Stomach (tissue), 4 donors: ENCODE measurements around the gene ADGRL3.

Experiments
- POLR2A ChIP-seq, 4 donors: fragments of 450-650 bp; IDR thresholded peaks; one replicate each; pipeline ENCODE4 v1.6.1; 2016; ENCODE audit warnings: antibody characterized with exemption in 4 of 4, control low read depth in 2 of 4, mild to moderate bottlenecking in 1 of 4, moderate library complexity in 1 of 4
- POLR2AphosphoS5 ChIP-seq, 3 donors: sonication (generic); formaldehyde crosslinking; IDR thresholded peaks; one replicate each; pipeline ENCODE4 v1.6.1; 2016; ENCODE audit warnings: antibody characterized with exemption in 3 of 3
- TF ChIP-seq, protein P1 (sequence below), 7 experiments: fragments of 450-650 bp in 4 of 7; fragments of 200-600 bp in 3 of 7; sonication (generic) in 3 of 7; IDR thresholded peaks; one replicate each; pipeline ENCODE4 v1.5.1; 2016 to 2019; ENCODE audit warnings: antibody characterized with exemption in 7 of 7, control low read depth in 2 of 7, mild to moderate bottlenecking in 1 of 7

DNA sequence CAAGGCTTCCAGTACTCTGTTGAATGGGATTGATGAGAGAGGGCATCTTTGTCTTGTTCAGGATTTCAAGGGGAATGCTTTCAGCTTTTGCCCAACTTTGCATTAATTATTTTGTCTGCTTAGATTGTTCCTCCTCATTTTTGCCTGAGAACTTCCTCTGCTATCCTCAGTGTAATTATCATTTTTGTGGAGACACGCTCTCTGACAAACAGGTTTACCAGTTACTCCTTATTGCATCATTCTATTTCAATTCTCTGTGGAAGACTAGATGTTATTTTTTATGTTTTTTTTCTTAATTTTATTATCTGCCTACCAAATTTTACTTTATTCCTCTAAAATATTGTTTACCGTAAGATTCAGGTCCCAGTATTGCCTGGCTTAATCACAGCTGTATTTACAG is 349.2 kb downstream of the ADGRL3 start:
- TF ChIP-seq, protein P1, sequence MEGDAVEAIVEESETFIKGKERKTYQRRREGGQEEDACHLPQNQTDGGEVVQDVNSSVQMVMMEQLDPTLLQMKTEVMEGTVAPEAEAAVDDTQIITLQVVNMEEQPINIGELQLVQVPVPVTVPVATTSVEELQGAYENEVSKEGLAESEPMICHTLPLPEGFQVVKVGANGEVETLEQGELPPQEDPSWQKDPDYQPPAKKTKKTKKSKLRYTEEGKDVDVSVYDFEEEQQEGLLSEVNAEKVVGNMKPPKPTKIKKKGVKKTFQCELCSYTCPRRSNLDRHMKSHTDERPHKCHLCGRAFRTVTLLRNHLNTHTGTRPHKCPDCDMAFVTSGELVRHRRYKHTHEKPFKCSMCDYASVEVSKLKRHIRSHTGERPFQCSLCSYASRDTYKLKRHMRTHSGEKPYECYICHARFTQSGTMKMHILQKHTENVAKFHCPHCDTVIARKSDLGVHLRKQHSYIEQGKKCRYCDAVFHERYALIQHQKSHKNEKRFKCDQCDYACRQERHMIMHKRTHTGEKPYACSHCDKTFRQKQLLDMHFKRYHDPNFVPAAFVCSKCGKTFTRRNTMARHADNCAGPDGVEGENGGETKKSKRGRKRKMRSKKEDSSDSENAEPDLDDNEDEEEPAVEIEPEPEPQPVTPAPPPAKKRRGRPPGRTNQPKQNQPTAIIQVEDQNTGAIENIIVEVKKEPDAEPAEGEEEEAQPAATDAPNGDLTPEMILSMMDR (IDR thresholded peaks at IDR 0.05) = no peak
- TF ChIP-seq POLR2A (IDR thresholded peaks at IDR 0.05) (no peak), POLR2AphosphoS5 (IDR thresholded peaks at IDR 0.05) (no peak)
